Activated T-cell treated with anti-CD3 and anti-CD28 coated beads, Interleukin-2, amount 50 U/mL, for 1 hour (primary cell): ENCODE results near the gene FBXO45.
"Not testable (repeated sequence)": the region's sequence is repeated elsewhere in the genome, so short reads cannot be mapped to it uniquely, and the experiment has no call there.

Experiments
- DNase-seq: peaks from one replicate; pipeline ENCODE4 v3.0.0-alpha.2; 2020

Gene FBXO45

GRCh38 chr3:196558476-196558875 lies 10.0 kb upstream of the FBXO45 start:
- DNase-seq: no peak

- no peak for DNase-seq
These were observed 8.6 kb upstream of the FBXO45 start for GRCh38 chr3:196559826-196560225.

- peak; percentile 24 for DNase-seq
These were observed 4.7 kb upstream of the FBXO45 start for GRCh38 chr3:196563721-196564225.

GRCh38 chr3:196569003-196569516 lies 600 bp downstream of the FBXO45 start:
- DNase-seq: peak; percentile 64

GRCh38 chr3:196570332-196570731 lies 1.9 kb downstream of the FBXO45 start:
- DNase-seq: not testable (repeated sequence)

GRCh38 chr3:196572389-196572788 lies 3.9 kb downstream of the FBXO45 start:
- no peak for DNase-seq

GRCh38 chr3:196585044-196585757 lies 16.7 kb downstream of the FBXO45 start:
- DNase-seq: no peak

GRCh38 chr3:196590279-196590678 lies 21.8 kb downstream of the FBXO45 start:
- DNase-seq: no peak

GRCh38 chr3:196596355-196596754 lies 27.9 kb downstream of the FBXO45 start:
- DNase-seq: no peak

- not testable (repeated sequence) for DNase-seq
These were observed 29.7 kb downstream of the FBXO45 start for GRCh38 chr3:196597971-196598733.

- no peak for DNase-seq
These were observed 31.3 kb downstream of the FBXO45 start for GRCh38 chr3:196599734-196600128.

- no peak for DNase-seq
These were observed 31.9 kb downstream of the FBXO45 start for GRCh38 chr3:196600359-196600758.

GRCh38 chr3:196602673-196603072 lies 34.2 kb downstream of the FBXO45 start:
- DNase-seq: no peak

GRCh38 chr3:196603683-196604082 lies 35.2 kb downstream of the FBXO45 start:
- no peak for DNase-seq

GRCh38 chr3:196604548-196604947 lies 36.1 kb downstream of the FBXO45 start:
- DNase-seq: peak; percentile 67

- DNase-seq: no peak
These were observed 40.2 kb downstream of the FBXO45 start for GRCh38 chr3:196608693-196609092.

- DNase-seq: peak; percentile 96
These were observed 40.9 kb downstream of the FBXO45 start for GRCh38 chr3:196609343-196609775.

- no peak for DNase-seq
These were observed 41.5 kb downstream of the FBXO45 start for GRCh38 chr3:196609805-196610515.

- DNase-seq: no peak
These were observed 43.5 kb downstream of the FBXO45 start for GRCh38 chr3:196611761-196612483.

- not testable (repeated sequence) for DNase-seq
These were observed 46.8 kb downstream of the FBXO45 start for GRCh38 chr3:196615234-196615633.

- DNase-seq: no peak
These were observed 48.8 kb downstream of the FBXO45 start for GRCh38 chr3:196617256-196617655.

- no peak for DNase-seq
These were observed 50.8 kb downstream of the FBXO45 start for GRCh38 chr3:196619223-196619622.
